H7 (cell line): Measurements from ENCODE around the gene ZFP14. TPM values are rescaled to one million over a fixed set of nuclear protein-coding genes. Genes with fewer than 3 reads are reported as not detected.
"Not testable (repeated sequence)": the region's sequence is repeated elsewhere in the genome, so short reads cannot be mapped to it uniquely, and the experiment has no call there.

Experiments used
- DNase-seq: peaks from one replicate; pipeline ENCODE4 v3.0.0; 2012
- H3K27me3 ChIP-seq: 2 replicates; pipeline ENCODE4 v1.6.0; 2011; ENCODE audit warnings: mild to moderate bottlenecking, low read length; ENCODE audit not compliant: control insufficient read depth, insufficient read depth
- H3K36me3 ChIP-seq: replicated peaks from 2 replicates; pipeline ENCODE4 v1.5.1; 2011; ENCODE audit warnings: low read length; ENCODE audit not compliant: control insufficient read depth, insufficient read depth
- H3K4me3 ChIP-seq: 2 replicates; pipeline ENCODE4 v1.5.1; 2011; ENCODE audit warnings: low read depth, mild to moderate bottlenecking, control low read depth, low read length, moderate library complexity; ENCODE audit not compliant: insufficient read depth
- total RNA-seq: library from RNA; depleted of rRNA; stranded (reverse); fragments of >200 nt; shearing (Covaris generic); gene quantifications from 2 replicates; pipeline ENCODE4 v1.2.3, GENCODE V29; 2014

Gene ZFP14
- total RNA-seq, 1 experiment from 2014 or later = 4.2 TPM

- peak overlapping the region; percentile 61 for H3K4me3 ChIP-seq
- H3K36me3 ChIP-seq = no peaks in the 10 kb centered on the region
- H3K27me3 ChIP-seq = no peaks in the 10 kb centered on the region
- no peak for DNase-seq
Measured at GRCh38 chr19:36377541-36378178, 1.3 kb downstream of the ZFP14 start.

- Histone ChIP-seq H3K4me3 (no peak overlapping the region), H3K27me3 (no peaks in the 10 kb centered on the region), H3K36me3 (no peaks in the 10 kb centered on the region)
- DNase-seq = no peak
Measured at GRCh38 chr19:36373638-36374156, 5.3 kb downstream of the ZFP14 start.

GRCh38 chr19:36371886-36372285 lies 7.1 kb downstream of the ZFP14 start:
- Histone ChIP-seq H3K27me3 (no peaks in the 10 kb centered on the region), H3K4me3 (no peak overlapping the region), H3K36me3 (peaks cover 2% of the 10 kb centered on the region)
- DNase-seq = no peak

GRCh38 chr19:36363845-36364244 lies 15.2 kb downstream of the ZFP14 start:
- no peak for DNase-seq
- Histone ChIP-seq H3K36me3 (peaks cover 4% of the 10 kb centered on the region), H3K27me3 (no peaks in the 10 kb centered on the region), H3K4me3 (no peak overlapping the region)

GRCh38 chr19:36340786-36341372 lies 38.1 kb downstream of the ZFP14 start:
- no peak for DNase-seq
- Histone ChIP-seq H3K4me3 (no peak overlapping the region), H3K36me3 (no peaks in the 10 kb centered on the region; the same call in 1 of the 2 replicates), H3K27me3 (no peaks in the 10 kb centered on the region)

- no peaks in the 10 kb centered on the region for H3K27me3 ChIP-seq
- H3K4me3 ChIP-seq = peak overlapping the region; percentile 97
- H3K36me3 ChIP-seq = peaks cover 20% of the 10 kb centered on the region
- peak; percentile 92 for DNase-seq
Measured at GRCh38 chr19:36331353-36332228, 47.4 kb downstream of the ZFP14 start.

- peaks cover 27% of the 10 kb centered on the region for H3K36me3 ChIP-seq
- peak overlapping the region; percentile 97; the same call in 1 of the 2 replicates for H3K4me3 ChIP-seq
- H3K27me3 ChIP-seq = no peaks in the 10 kb centered on the region
- DNase-seq = no peak
Measured at GRCh38 chr19:36330216-36330615, 48.8 kb downstream of the ZFP14 start.

- DNase-seq, H3K4me3 ChIP-seq, H3K27me3 ChIP-seq: not testable (repeated sequence)
- peaks cover 27% of the 10 kb centered on the region for H3K36me3 ChIP-seq
Measured at GRCh38 chr19:36329534-36329933, 49.5 kb downstream of the ZFP14 start.

GRCh38 chr19:36326649-36327048 lies 52.4 kb downstream of the ZFP14 start:
- not testable (repeated sequence) for H3K27me3 ChIP-seq, H3K4me3 ChIP-seq, DNase-seq
- H3K36me3 ChIP-seq = peaks cover 31% of the 10 kb centered on the region

- not testable (repeated sequence) for H3K4me3 ChIP-seq, H3K27me3 ChIP-seq, H3K36me3 ChIP-seq, DNase-seq
Measured at GRCh38 chr19:36315164-36315563, 63.8 kb downstream of the ZFP14 start.

GRCh38 chr19:36314053-36314452 lies 64.9 kb downstream of the ZFP14 start:
- not testable (repeated sequence) for H3K4me3 ChIP-seq, H3K27me3 ChIP-seq, DNase-seq, H3K36me3 ChIP-seq

GRCh38 chr19:36311098-36311760 lies 67.8 kb downstream of the ZFP14 start:
- H3K27me3 ChIP-seq, H3K4me3 ChIP-seq, DNase-seq, H3K36me3 ChIP-seq: not testable (repeated sequence)

- not testable (repeated sequence) for H3K36me3 ChIP-seq, H3K4me3 ChIP-seq, DNase-seq, H3K27me3 ChIP-seq
Measured at GRCh38 chr19:36310416-36310990, 68.5 kb downstream of the ZFP14 start.

GRCh38 chr19:36309759-36310158 lies 69.2 kb downstream of the ZFP14 start:
- H3K36me3 ChIP-seq, H3K27me3 ChIP-seq, H3K4me3 ChIP-seq, DNase-seq: not testable (repeated sequence)
